ENCODE results near the gene ACAP2. TPM values are rescaled to one million over a fixed set of nuclear protein-coding genes. Genes with fewer than 3 reads are reported as not detected.
A peak's percentile ranks its signal among the peaks of the same experiment; 100 is the strongest.

Gene ACAP2
- total RNA-seq, 1 experiment from 2014 or later: 42.0 TPM

GRCh38 chr3:195253923-195254432 is 188.8 kb downstream of the ACAP2 start:
- Mint-ChIP-seq H3K4me3 (no peak overlapping the region), H3K27ac (peak overlapping the region; percentile 68; the same call in 1 of the 2 replicates), H3K27me3 (ENCODE audit: low read depth) (no peaks in the 10 kb centered on the region), H3K36me3 (no peaks in the 10 kb centered on the region; the same call in 1 of the 2 replicates), H3K9me3 (no peaks in the 10 kb centered on the region), H3K4me1 (peaks cover 61% of the 10 kb centered on the region)
- ChIA-PET CTCF (interaction anchor here (0.5 to 3.9 kb wide), 7 partner anchors 12 to 571 kb away, joined by 3 to 16 read pairs (median 4); partner anchors contain the start of genes FAM43A and XXYLT1), POLR2A (interaction anchor here (1.8 kb wide), 1 partner anchor 17 kb away, joined by 4 read pairs; the partner anchor contains the start of gene XXYLT1)
- ATAC-seq (no peak), DNase-seq (ENCODE audit: low spot score) (no peak)
- no peak for TF ChIP-seq ESRRA (CRISPR knock-in tag; IDR thresholded peaks at IDR 0.05; ENCODE audit: borderline replicate concordance)
- TF ChIP-seq ZMAT4 (CRISPR knock-in tag; IDR thresholded peaks at IDR 0.05): no peak
- TF ChIP-seq, protein P1, sequence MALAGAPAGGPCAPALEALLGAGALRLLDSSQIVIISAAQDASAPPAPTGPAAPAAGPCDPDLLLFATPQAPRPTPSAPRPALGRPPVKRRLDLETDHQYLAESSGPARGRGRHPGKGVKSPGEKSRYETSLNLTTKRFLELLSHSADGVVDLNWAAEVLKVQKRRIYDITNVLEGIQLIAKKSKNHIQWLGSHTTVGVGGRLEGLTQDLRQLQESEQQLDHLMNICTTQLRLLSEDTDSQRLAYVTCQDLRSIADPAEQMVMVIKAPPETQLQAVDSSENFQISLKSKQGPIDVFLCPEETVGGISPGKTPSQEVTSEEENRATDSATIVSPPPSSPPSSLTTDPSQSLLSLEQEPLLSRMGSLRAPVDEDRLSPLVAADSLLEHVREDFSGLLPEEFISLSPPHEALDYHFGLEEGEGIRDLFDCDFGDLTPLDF (CRISPR knock-in tag; IDR thresholded peaks at IDR 0.05): no peak
- no peak for TF ChIP-seq ZNF671 (CRISPR knock-in tag; IDR thresholded peaks at IDR 0.05)
- no peak for TF ChIP-seq FOXP1 (CRISPR knock-in tag; IDR thresholded peaks at IDR 0.05; ENCODE audit: borderline replicate concordance)
- TF ChIP-seq GTF2I (CRISPR knock-in tag; conservative IDR thresholded peaks at IDR 0.05): no peak
- TF ChIP-seq E2F5 (CRISPR knock-in tag; IDR thresholded peaks at IDR 0.05): no peak
- no peak for TF ChIP-seq USF2 (CRISPR knock-in tag; IDR thresholded peaks at IDR 0.05)
- TF ChIP-seq, protein P2, sequence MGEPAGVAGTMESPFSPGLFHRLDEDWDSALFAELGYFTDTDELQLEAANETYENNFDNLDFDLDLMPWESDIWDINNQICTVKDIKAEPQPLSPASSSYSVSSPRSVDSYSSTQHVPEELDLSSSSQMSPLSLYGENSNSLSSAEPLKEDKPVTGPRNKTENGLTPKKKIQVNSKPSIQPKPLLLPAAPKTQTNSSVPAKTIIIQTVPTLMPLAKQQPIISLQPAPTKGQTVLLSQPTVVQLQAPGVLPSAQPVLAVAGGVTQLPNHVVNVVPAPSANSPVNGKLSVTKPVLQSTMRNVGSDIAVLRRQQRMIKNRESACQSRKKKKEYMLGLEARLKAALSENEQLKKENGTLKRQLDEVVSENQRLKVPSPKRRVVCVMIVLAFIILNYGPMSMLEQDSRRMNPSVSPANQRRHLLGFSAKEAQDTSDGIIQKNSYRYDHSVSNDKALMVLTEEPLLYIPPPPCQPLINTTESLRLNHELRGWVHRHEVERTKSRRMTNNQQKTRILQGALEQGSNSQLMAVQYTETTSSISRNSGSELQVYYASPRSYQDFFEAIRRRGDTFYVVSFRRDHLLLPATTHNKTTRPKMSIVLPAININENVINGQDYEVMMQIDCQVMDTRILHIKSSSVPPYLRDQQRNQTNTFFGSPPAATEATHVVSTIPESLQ (CRISPR knock-in tag; IDR thresholded peaks at IDR 0.05): no peak
- TF ChIP-seq TCF7 (CRISPR knock-in tag; IDR thresholded peaks at IDR 0.05; ENCODE audit: low read depth): no peak
- no peak for TF ChIP-seq MYBL2 (CRISPR knock-in tag; IDR thresholded peaks at IDR 0.05)
- TF ChIP-seq ZNF317 (CRISPR knock-in tag; IDR thresholded peaks at IDR 0.05; ENCODE audit: borderline replicate concordance, low read depth): no peak
- no peak for TF ChIP-seq STAT6 (CRISPR knock-in tag; conservative IDR thresholded peaks at IDR 0.05; ENCODE audit: low read depth)
- no peak for TF ChIP-seq PRRX2 (CRISPR knock-in tag; IDR thresholded peaks at IDR 0.05)
- TF ChIP-seq TEAD4 (CRISPR knock-in tag; IDR thresholded peaks at IDR 0.05): no peak
- TF ChIP-seq ZNF121 (CRISPR knock-in tag; IDR thresholded peaks at IDR 0.05): no peak
